Endothelial cell (in vitro differentiated cells): Measurements from ENCODE around the gene CMBL. TPM values are rescaled to one million over a fixed set of nuclear protein-coding genes. Genes with fewer than 3 reads are reported as not detected.
"Not testable (repeated sequence)": the region's sequence is repeated elsewhere in the genome, so short reads cannot be mapped to it uniquely, and the experiment has no call there.

Experiments
- DNase-seq: peaks from one replicate; pipeline ENCODE4 v3.0.0; 2021; ENCODE audit warnings: low spot score
- H3K27ac Mint-ChIP-seq: one replicate; pipeline ENCODE4 v1.8.0; 2021; ENCODE audit warnings: mixed read lengths, inconsistent platforms; ENCODE audit not compliant: unreplicated experiment
- H3K27me3 Mint-ChIP-seq: one replicate; pipeline ENCODE4 v1.8.0; 2021; ENCODE audit warnings: mild to moderate bottlenecking, moderate library complexity, mixed read lengths, inconsistent platforms; ENCODE audit not compliant: unreplicated experiment
- H3K36me3 Mint-ChIP-seq: one replicate; pipeline ENCODE4 v1.8.0; 2021; ENCODE audit warnings: mild to moderate bottlenecking, low read depth, mixed read lengths, inconsistent platforms; ENCODE audit not compliant: unreplicated experiment
- H3K4me1 Mint-ChIP-seq: one replicate; pipeline ENCODE4 v1.8.0; 2021; ENCODE audit warnings: mild to moderate bottlenecking, mixed read lengths, inconsistent platforms; ENCODE audit not compliant: unreplicated experiment
- H3K4me3 Mint-ChIP-seq: one replicate; pipeline ENCODE4 v1.8.0; 2021; ENCODE audit warnings: mild to moderate bottlenecking, mixed read lengths, inconsistent platforms; ENCODE audit not compliant: unreplicated experiment
- H3K9me3 Mint-ChIP-seq: one replicate; pipeline ENCODE4 v1.8.0; 2021; ENCODE audit warnings: mixed read lengths, inconsistent platforms; ENCODE audit not compliant: unreplicated experiment
- total RNA-seq: library from RNA; stranded (reverse); fragmentation: NEBNext Ultra II Directional; extraction: Animal tissue kit (Norgen Biotek cat#: 25700); gene quantifications from one replicate; pipeline ENCODE4 v1.2.1, GENCODE V29; 2021; ENCODE audit not compliant: unreplicated experiment
- TF ChIP-seq, protein P1 (sequence below): fragments of 200-600 bp; sonication (generic); IDR thresholded peaks from one replicate; pipeline ENCODE4 v1.5.0; 2021; ENCODE audit warnings: antibody characterized with exemption; ENCODE audit not compliant: unreplicated experiment

CMBL gene
- total RNA-seq, 1 donor from 2014 or later = 13.1 TPM

DNA sequence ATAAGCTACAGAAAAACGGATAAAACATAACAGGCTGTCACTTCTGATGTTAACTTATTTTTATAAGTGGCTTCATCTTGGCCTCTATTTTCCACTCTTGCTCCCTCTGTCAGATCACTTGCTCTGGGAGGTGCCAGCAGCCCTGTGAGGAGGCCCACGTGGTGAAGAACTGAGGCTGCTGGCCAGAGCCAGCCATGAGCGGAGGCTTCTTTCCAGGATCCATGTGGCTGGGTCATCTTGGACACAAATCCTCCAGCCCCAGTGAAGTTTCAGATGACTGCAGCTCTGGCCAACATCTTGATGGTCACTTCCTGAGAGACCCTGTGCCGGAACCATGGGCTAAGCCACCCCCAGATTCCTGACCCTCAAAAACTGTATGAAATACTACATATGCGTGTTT is 7.5 kb upstream of the CMBL start:
- Mint-ChIP-seq H3K4me3 (no peak overlapping the region), H3K4me1 (no peaks in the 10 kb centered on the region)
- TF ChIP-seq, protein P1, sequence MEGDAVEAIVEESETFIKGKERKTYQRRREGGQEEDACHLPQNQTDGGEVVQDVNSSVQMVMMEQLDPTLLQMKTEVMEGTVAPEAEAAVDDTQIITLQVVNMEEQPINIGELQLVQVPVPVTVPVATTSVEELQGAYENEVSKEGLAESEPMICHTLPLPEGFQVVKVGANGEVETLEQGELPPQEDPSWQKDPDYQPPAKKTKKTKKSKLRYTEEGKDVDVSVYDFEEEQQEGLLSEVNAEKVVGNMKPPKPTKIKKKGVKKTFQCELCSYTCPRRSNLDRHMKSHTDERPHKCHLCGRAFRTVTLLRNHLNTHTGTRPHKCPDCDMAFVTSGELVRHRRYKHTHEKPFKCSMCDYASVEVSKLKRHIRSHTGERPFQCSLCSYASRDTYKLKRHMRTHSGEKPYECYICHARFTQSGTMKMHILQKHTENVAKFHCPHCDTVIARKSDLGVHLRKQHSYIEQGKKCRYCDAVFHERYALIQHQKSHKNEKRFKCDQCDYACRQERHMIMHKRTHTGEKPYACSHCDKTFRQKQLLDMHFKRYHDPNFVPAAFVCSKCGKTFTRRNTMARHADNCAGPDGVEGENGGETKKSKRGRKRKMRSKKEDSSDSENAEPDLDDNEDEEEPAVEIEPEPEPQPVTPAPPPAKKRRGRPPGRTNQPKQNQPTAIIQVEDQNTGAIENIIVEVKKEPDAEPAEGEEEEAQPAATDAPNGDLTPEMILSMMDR = no peak

DNA sequence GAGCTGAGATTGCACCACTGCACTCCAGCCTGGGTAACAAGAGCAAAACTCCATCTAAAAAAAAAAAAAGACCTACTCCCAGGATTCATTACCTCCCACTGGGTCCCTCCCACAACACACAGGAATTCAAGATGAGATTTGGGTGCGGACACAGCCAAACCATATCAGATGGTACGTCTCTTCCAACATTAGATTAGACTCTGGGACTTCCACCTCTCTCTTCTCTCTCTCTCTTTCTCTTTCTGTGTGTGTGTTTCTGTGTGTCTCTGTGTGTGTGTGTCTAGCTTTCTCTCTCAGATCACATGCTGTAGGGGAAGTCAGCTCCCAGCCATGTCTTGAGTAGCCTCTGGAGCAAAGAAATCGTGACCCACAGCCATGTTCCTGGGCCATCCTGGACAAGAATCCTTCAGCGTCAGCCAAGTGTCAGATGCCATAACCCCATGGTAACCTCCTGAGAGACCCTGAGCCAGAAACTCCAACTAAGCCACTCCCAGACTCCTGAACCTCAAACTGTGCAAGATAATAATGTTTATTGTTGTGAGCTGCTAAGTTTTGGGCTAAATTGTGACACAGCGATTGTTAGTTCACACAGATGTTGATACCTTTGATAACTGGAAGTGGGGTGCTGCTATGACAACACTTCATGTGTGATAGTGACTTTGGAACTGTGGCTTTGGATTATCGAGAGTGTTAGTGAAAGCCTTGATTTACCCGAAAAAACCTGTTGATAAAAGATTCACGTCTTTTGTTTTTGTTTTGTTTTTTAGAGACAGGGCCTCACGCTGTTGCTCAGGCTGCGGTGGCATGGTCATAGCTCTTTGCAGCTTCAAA is 4.1 kb upstream of the CMBL start:
- Mint-ChIP-seq H3K27ac (no peak overlapping the region), H3K27me3 (peaks cover 4% of the 10 kb centered on the region), H3K4me1 (peaks cover 6% of the 10 kb centered on the region), H3K36me3 (no peaks in the 10 kb centered on the region), H3K4me3 (no peak overlapping the region), H3K9me3 (no peaks in the 10 kb centered on the region)
- no peak for DNase-seq
- TF ChIP-seq, protein P1 = no peak

More for the DNA sequence above, 7.5 kb upstream of the CMBL start:
- DNase-seq = no peak
- no peaks in the 10 kb centered on the region for H3K36me3 Mint-ChIP-seq
- H3K9me3 Mint-ChIP-seq = no peaks in the 10 kb centered on the region
- no peak overlapping the region for H3K27ac Mint-ChIP-seq
- peaks cover 2% of the 10 kb centered on the region for H3K27me3 Mint-ChIP-seq

DNA sequence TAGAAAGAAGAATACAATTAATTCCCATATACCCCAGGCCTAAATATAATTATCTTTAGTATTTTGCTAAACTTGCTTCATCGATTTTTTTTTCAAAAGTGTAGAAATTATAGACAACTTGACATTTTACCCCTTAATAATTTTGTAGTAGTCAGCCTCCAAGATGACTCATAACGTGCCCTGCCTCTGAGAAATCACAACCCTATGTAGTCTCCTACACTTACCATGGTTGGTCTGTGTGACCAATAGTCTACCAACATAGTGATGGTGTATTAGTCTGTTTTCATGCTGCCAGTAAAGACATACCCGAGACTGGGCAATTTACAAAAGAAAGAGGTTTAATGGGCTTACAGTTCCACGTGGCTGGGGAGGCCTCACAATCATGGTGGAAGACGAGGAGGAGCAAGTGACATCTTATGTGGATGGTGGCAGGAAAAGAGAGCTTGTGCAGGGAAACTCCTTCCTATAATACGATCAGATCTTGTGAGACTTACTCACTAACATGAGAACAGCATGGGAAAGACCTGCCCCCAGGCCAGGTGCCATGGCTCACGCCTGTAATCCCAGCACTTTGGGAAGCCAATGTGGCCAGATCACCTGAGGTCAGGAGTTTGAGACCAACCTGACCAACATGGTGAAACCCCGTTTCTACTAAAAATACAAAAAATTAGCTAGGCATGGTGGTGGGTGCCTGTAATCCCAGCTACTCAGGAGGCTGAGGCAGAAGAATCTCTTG is 3.3 kb upstream of the CMBL start:
- H3K27ac Mint-ChIP-seq, H3K4me3 Mint-ChIP-seq: not testable (repeated sequence)

DNA sequence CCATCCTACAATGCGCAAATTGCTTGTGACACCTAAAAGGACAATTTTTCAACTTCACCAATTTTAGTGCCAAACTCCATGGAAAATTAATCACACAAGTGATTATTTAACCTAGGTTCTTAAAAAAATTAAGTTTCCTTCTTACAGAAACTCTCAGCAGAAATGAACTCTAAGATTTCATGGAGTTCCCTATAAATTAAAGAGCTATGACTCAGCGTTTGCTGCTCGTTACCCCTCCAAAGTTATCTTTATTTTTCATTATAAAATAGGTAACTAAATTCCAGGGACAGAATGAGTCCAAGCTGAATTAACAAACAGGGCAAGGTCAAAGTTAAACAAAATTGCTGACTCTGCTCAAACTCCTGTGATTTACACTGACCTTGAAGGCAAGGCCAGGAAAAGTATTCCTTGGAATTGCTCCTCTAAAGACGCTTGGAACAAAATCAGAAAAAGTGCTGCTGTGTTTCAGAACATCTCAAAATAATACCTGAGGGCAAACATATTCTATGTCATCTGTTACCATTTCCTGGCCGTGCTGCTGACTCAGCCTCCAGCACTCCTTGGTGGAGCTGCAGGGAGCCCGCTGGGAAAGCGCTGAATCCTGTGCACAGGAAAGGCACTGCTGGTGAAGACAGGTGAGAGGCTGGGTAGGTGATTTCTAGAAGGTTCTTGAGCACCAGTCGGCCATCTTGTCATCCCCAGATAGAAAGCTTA is 2.5 kb upstream of the CMBL start:
- H3K4me1 Mint-ChIP-seq = peaks cover 12% of the 10 kb centered on the region
- DNase-seq = no peak
- TF ChIP-seq, protein P1 = no peak
- H3K27ac Mint-ChIP-seq = no peak overlapping the region
- no peaks in the 10 kb centered on the region for H3K9me3 Mint-ChIP-seq
- H3K27me3 Mint-ChIP-seq = peaks cover 9% of the 10 kb centered on the region
- no peak overlapping the region for H3K4me3 Mint-ChIP-seq
- H3K36me3 Mint-ChIP-seq = no peaks in the 10 kb centered on the region

More for the DNA sequence above, 3.3 kb upstream of the CMBL start:
- H3K36me3 Mint-ChIP-seq, DNase-seq, H3K9me3 Mint-ChIP-seq, H3K27me3 Mint-ChIP-seq: not testable (repeated sequence)
- H3K4me1 Mint-ChIP-seq = peaks cover 11% of the 10 kb centered on the region

DNA sequence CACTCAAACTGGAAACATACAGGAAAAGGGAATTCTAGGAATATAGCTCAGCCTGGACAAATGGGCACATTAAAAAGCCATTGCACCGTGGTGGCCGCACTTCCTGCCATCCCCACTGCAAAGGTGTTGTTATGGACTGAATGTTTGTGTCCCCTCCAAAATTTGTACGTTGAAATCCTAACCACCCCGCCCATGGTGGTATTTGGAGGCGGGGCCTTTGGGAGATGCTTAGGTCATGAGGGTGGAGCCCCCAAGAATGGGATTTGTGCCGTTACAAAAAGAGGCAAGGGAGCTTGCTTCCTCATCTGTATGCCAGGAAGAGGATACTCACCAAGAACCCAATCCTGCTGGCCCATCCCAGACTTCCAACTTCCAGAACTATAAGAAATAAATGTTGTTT is 1.1 kb upstream of the CMBL start:
- TF ChIP-seq, protein P1 = no peak
- Mint-ChIP-seq H3K9me3 (no peaks in the 10 kb centered on the region), H3K4me1 (peaks cover 14% of the 10 kb centered on the region), H3K27ac (no peak overlapping the region), H3K4me3 (peak overlapping the region; percentile 76), H3K27me3 (peaks cover 11% of the 10 kb centered on the region), H3K36me3 (peaks cover 3% of the 10 kb centered on the region)
- DNase-seq = no peak
